Measurements from ENCODE around the gene KCNJ3.

DNA sequence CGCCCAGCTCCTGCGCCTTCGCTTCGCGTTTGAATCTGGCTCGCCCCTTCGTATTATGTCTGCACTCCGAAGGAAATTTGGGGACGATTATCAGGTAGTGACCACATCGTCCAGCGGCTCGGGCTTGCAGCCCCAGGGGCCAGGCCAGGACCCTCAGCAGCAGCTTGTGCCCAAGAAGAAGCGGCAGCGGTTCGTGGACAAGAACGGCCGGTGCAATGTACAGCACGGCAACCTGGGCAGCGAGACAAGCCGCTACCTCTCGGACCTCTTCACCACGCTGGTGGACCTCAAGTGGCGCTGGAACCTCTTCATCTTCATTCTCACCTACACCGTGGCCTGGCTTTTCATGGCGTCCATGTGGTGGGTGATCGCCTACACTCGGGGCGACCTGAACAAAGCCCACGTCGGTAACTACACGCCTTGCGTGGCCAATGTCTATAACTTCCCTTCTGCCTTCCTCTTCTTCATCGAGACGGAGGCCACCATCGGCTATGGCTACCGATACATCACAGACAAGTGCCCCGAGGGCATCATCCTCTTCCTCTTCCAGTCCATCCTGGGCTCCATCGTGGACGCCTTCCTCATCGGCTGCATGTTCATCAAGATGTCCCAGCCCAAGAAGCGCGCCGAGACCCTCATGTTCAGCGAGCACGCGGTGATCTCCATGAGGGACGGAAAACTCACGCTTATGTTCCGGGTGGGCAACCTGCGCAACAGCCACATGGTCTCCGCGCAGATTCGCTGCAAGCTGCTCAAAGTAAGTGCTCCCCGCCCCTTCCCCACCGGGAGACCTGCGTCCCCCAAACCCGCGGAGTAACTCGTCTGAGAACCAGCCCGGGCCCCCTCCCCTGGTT lies 453 bp downstream of the KCNJ3 start:
- TF ChIP-seq CTCF (IDR thresholded peaks at IDR 0.05 in 2 of 3, conservative IDR thresholded peaks at IDR 0.05 in 1 of 3; ENCODE audit: borderline replicate concordance in 1 of 3, insufficient read depth in 1 of 3, low read depth in 2 of 3, low read length in 2 of 3) (no peak), CBX3 (IDR thresholded peaks at IDR 0.05; ENCODE audit: low read depth) (no peak), EZH2 (IDR thresholded peaks at IDR 0.05) (no peak), POLR2A (IDR thresholded peaks at IDR 0.05; ENCODE audit: borderline replicate concordance, extremely low read depth, insufficient read depth, insufficient read length) (no peak), JUND (IDR thresholded peaks at IDR 0.05) (no peak), SIN3A (IDR thresholded peaks at IDR 0.05; ENCODE audit: low read depth) (no peak), ZBTB33 (IDR thresholded peaks at IDR 0.05; ENCODE audit: extremely low read depth, insufficient replicate concordance, low read length) (no peak), YY1 (IDR thresholded peaks at IDR 0.05; ENCODE audit: extremely low read depth, insufficient replicate concordance, low read depth, low read length) (no peak), EZH2phosphoT487 (IDR thresholded peaks at IDR 0.05; ENCODE audit: borderline replicate concordance) (no peak), CEBPB (IDR thresholded peaks at IDR 0.05; ENCODE audit: low read depth) (no peak), TCF7L2 (IDR thresholded peaks at IDR 0.05; ENCODE audit: borderline replicate concordance, extremely low read depth, insufficient read depth, insufficient read length) (no peak)
- TF ChIP-seq, protein P1, sequence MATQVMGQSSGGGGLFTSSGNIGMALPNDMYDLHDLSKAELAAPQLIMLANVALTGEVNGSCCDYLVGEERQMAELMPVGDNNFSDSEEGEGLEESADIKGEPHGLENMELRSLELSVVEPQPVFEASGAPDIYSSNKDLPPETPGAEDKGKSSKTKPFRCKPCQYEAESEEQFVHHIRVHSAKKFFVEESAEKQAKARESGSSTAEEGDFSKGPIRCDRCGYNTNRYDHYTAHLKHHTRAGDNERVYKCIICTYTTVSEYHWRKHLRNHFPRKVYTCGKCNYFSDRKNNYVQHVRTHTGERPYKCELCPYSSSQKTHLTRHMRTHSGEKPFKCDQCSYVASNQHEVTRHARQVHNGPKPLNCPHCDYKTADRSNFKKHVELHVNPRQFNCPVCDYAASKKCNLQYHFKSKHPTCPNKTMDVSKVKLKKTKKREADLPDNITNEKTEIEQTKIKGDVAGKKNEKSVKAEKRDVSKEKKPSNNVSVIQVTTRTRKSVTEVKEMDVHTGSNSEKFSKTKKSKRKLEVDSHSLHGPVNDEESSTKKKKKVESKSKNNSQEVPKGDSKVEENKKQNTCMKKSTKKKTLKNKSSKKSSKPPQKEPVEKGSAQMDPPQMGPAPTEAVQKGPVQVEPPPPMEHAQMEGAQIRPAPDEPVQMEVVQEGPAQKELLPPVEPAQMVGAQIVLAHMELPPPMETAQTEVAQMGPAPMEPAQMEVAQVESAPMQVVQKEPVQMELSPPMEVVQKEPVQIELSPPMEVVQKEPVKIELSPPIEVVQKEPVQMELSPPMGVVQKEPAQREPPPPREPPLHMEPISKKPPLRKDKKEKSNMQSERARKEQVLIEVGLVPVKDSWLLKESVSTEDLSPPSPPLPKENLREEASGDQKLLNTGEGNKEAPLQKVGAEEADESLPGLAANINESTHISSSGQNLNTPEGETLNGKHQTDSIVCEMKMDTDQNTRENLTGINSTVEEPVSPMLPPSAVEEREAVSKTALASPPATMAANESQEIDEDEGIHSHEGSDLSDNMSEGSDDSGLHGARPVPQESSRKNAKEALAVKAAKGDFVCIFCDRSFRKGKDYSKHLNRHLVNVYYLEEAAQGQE (IDR thresholded peaks at IDR 0.05; ENCODE audit: low read depth), result no peak
